ENCODE measurements around the gene SHOX.
"Not testable (repeated sequence)": the region's sequence is repeated elsewhere in the genome, so short reads cannot be mapped to it uniquely, and the experiment has no call there.

SHOX gene

GRCh38 chrX:619812-620531 is 10.6 kb upstream of the SHOX start:
- intact Hi-C loops (cut with DNase I), result no loop called here
- DNase-seq, result peak in 2 of 42 donors; percentile 25 to 26

DNA sequence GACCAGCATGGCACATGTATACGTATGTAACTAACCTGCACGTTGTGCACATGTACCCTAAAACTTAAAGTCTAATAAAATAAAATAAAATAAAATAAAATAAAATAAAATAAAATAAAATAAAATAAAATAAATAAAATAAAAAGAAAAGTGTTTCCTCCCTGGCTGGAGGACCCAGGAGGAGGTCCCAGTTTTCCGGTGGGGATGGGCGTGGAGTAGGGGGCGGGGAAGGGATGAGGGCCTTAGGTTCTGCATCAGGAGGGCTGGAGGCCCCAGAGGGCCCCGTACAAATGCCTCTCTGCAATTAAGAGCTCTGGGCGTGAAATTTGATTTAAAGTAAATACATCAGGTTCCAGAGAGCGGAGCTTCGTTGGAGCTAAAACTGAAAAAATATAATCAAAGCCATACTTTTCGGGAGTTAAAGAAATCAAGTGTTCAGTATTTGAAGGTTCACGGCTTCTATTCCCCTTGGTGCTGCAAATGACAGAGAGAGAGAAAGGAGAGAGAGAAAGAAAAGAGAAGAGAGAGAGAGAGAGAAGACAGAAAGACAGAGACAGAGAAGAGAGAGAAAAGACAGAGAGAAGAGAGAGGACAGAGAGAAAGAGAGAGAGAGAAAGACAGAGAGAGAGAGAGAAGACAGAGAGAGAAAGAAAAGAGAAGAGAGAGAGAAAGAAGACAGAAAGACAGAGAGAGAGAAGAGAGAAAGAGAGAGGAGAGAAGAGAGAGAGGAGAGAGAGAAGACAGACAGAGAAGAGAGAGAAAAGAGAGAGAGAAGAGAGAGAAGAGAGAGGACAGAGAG is 8.7 kb upstream of the SHOX start:
- intact Hi-C loops (cut with DNase I), result no loop called here
- peak in 1 of 42 donors; percentile 5 for DNase-seq

DNA sequence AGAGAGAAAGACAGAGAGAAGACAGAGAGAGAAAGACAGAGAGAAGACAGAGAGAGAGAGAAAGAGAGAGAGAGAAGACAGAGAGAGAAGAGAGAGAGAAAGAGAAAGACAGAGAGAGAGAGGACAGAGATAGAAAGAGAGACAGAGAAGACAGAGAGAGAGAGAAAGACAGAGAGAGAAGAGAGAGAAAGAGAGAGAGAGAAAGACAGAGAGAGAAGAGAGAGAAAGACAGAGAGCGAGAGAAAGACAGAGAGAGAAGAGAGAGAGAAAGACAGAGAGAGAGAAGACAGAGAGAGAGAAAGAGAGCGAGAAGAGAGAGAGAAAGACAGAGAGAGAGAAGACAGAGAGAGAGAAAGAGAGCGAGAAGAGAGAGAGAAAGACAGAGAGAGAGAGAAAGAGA is 7.8 kb upstream of the SHOX start:
- intact Hi-C loops (cut with DNase I); DNase-seq: not testable (repeated sequence)

DNA sequence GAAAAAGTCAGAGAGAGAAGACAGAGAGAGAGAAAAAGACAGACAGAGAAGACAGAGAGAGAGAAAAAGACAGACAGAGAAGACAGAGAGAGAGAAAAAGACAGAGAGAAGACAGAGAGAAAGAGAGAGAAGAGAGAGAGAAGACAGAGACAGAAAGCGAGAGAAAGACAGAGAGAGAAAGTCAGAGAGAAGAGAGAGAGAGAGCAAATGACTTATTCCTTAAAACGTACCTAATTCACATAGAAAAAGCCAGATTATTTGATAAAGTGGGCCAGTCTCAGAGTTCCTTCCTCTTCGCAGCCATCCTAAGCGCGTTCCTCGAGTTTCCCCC is 7.4 kb upstream of the SHOX start:
- intact Hi-C loops (cut with DNase I), result no loop called here
- DNase-seq, result no peak

- intact Hi-C loops (cut with DNase I), result no loop called here
- peak in 2 of 42 donors; percentile 9 to 28 for DNase-seq
These were observed 6.8 kb upstream of the SHOX start for GRCh38 chrX:623599-624315.

DNA sequence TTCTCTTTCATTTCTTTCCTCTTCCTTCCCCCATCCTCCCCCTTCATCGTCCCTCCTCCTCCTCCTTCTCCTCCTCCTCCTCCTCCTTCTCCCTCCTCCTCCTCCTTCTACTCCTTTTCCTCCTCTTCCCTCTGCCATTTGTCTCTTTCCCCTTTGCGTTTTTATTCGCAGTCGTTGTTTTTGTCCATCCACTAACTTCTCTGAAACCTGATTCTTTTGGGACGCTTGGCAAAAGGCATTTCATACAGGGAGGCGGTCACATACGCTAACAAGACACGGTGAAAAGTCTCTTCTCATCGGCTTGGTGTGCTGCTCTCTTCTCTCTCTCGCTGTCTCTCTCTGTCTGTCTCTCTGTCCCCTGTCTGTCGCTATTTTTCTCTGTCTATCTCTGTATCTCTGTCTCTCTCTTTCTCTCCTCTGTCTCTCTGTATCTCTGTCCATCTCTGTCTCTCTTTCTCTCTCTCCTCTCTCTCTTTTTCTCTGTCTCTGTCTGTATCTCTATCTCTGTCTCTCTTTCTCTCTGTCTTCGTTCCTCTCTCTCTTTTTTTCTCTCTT is 5.4 kb upstream of the SHOX start:
- intact Hi-C loops (cut with DNase I), result no loop called here
- no peak for DNase-seq

GRCh38 chrX:626047-626446 is 4.5 kb upstream of the SHOX start:
- intact Hi-C loops (cut with DNase I), result not testable (repeated sequence)

DNA sequence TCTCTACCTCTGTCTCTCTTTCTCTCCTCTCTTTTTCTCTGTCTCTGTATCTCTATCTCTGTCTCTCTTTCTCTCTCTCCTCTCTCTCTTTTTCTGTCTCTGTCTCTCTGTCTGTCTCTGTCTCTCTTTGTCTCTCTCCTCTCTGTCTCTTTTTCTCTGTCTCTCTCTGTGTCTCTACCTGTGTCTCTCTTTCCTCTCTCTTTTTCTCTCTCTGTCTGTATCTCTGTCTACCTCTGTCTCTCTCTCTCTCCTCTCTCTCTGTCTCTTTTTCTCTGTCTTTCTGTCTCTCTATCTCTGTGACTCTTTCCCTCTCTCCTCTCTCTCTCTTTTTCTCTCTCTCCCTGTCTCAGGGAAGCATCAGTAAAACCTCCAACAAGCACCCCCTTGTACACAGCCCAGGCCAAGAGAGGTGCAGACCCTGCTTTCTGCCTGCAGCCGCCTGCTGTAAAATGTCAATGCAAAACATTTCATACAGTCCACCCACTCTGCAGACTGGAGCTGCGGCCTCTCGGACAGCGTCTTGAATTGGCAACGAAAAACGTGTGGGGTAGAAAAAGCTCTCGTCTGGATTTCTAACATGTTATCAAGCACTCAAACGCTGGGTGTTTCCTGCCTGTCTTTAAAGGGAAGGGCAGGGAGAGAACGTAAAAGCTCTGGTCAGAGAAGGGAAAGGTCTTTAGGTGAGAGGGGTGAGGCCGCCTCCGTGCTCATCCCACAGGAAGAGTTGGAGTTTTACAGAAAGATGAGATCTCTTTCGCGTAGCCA is 3.7 kb upstream of the SHOX start:
- peak in 3 of 42 donors; percentile 9 to 10 (median 9) for DNase-seq
- intact Hi-C loops (cut with DNase I), result no loop called here

More at GRCh38 chrX:626047-626446, 4.5 kb upstream of the SHOX start:
- not testable (repeated sequence) for DNase-seq

GRCh38 chrX:627510-627981 is 3.0 kb upstream of the SHOX start:
- DNase-seq, result peak in 3 of 42 donors; percentile 17 to 30 (median 18)
- intact Hi-C loops (cut with DNase I), result no loop called here

GRCh38 chrX:627995-628394 is 2.6 kb upstream of the SHOX start:
- intact Hi-C loops (cut with DNase I), result no loop called here
- no peak for DNase-seq

- DNase-seq, result peak in 3 of 42 donors; percentile 3 to 26 (median 16)
- intact Hi-C loops (cut with DNase I), result no loop called here
These were observed 1.2 kb upstream of the SHOX start for GRCh38 chrX:629230-630006.

GRCh38 chrX:630007-630611 is 482 bp upstream of the SHOX start:
- intact Hi-C loops (cut with DNase I), result no loop called here
- peak in 3 of 42 donors; percentile 15 to 32 (median 22) for DNase-seq

DNA sequence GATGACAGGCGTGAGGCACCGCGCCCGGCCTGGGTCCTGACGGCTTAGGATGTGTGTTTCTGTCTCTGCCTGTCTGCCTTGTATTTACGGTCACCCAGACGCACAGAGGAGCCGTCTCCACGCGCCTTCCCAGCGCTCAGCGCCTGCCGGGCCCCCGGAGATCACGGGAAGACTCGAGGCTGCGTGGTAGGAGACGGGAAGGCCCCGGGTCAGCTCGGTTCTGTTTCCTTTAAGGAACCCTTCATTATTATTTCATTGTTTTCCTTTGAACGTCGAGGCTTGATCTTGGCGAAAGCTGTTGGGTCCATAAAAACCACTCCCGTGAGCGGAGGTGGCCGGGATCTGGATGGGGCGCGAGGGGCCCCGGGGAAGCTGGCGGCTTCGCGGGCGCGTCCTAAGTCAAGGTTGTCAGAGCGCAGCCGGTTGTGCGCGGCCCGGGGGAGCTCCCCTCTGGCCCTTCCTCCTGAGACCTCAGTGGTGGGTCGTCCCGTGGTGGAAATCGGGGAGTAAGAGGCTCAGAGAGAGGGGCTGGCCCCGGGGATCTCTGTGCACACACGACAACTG is 1.3 kb downstream of the SHOX start:
- peak in 4 of 42 donors; percentile 7 to 26 (median 12) for DNase-seq
- intact Hi-C loops (cut with DNase I), result no loop called here

DNA sequence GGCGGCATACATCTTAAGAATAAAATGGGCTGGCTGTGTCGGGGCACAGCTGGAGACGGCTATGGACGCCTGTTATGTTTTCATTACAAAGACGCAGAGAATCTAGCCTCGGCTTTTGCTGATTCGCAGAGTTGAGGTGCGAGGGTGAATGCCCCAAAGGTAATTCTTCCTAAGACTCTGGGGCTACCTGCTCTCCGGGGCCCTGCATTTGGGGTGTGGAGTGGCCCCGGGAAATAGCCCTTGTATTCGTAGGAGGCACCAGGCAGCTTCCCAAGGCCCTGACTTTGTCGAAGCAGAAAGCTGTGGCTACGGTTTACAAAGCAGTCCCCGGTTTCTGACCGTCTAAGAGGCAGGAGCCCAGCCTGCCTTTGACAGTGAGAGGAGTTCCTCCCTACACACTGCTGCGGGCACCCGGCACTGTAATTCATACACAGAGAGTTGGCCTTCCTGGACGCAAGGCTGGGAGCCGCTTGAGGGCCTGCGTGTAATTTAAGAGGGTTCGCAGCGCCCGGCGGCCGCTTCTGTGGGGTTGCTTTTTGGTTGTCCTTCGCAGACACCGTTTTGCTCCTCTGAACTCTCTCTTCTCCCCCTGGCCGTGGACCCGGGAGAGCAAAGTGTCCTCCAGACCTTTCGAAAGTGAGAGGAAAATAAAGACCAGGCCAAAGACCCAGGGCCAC is 1.9 kb downstream of the SHOX start:
- DNase-seq, result peak in 4 of 42 donors; percentile 1 to 19 (median 10)
- intact Hi-C loops (cut with DNase I), result no loop called here

- peak in 3 of 42 donors; percentile 9 to 13 (median 9) for DNase-seq
- intact Hi-C loops (cut with DNase I), result no loop called here
These were observed 2.7 kb downstream of the SHOX start for GRCh38 chrX:633043-633984.

Data from head of caudate nucleus (tissue), 42 donors.